Fibroblast of skin of scalp (primary cell): Measurements from ENCODE around the gene MAPT.
"Not testable (repeated sequence)": the region's sequence is repeated elsewhere in the genome, so short reads cannot be mapped to it uniquely, and the experiment has no call there.

Experiments
- DNase-seq: peaks from one replicate; pipeline ENCODE4 v3.0.0-alpha.2; 2013

Gene MAPT

DNA sequence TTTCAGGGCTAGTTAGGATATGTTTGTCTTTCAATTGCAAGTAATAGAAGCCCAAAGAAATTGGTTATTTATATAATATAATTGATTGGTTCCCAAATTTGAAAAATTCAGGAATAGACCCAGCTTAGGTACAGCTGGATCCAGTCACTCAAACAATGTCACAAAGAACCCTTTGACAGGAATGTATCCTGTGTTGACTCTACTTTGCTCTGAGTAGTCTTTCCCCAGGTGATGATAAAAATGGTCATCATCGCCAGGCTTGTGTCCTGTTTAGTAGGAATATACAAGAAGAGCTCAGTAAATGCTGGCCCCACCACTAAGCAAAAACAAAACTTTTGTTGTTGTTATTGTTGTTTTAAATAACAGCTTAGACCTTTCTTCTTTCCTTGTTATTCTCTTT is 35.0 kb downstream of the MAPT start:
- no peak for DNase-seq

DNA sequence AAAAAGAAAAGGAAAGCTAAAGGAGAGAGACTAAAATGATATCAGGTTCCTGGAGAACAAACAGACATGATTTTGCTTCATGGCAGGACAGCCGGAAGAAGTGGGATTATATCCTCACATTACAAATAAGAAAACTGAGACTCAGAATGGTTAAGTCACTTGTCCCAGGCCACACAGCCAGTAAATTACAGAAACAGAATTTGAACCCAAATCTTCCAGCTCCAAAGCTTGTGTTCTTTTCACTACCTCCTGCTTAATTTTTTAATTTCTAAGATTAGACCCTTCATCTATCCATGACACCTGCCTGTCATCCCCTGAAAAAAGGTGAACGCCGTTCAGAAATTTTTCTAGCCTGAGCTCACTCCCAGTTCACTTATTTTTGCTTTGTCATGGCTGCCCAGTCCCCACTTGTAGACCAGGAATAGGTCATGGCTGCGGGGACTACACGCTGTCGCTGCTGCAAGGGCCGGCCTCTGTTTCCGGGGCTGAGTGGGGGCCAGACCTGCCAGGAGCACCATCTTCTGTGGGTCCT is 36.1 kb downstream of the MAPT start:
- no peak for DNase-seq

DNA sequence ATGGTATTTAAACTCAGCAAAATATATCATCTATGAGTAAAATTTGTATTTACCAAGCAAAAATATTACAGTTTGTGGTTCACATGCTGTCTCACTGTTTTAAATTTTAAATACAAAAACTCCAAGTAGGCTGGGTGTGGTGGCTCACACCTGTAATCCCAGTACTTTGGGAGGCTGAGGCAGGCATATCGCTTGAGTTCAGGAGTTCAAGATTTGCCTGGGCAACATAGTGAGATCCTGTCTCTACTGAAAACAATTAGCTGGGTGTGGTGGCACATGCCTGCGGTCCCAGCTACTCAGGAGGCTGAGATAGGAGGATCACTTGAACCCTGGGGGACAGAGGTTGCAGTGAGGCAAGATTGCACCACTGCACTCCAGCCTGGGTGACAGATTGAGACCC is 37.3 kb downstream of the MAPT start:
- DNase-seq = no peak

DNA sequence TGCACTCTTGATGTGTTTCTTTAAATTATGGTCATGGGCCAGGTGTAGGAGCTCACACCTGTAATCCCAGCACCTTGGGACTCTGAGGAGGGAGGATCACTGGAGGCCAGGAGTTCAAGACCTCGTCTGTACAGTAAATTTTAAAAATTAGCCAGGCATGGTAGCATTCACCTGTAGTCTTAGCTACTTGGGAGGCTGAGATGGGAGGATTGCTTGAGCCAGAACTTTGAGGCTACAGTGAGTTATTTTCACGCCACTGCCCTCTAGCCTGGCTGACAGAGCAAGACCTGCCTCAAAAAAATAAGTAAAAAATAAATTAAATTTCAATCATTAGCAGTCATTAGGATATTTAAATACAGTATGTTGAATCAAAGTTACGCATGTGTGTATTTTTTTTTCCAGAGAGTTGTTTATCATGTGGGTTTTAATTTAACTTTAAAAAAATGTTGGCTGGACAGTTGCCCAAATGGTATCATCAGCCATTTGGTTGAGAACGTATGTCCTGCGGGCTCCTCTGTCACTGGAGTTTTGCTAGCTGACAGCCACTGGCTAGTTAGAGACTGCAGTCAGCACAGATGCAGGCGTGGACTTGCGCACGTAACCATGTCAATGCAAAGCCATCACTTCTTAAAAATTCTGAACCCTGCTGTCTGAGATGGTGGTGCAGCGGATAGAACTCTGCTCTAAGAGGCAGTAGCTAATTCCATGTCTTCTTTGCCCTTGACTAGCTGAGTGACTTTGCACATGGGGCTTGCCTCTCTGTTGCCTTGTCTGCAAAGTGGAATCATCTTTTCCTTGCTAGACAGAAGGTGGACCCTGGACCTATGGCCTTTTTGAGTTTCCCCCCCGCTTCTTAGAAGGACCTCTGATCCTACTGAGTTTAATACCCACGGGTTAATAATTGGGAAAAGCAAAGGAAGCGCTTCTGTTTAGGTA is 40.0 kb downstream of the MAPT start:
- no peak for DNase-seq

DNA sequence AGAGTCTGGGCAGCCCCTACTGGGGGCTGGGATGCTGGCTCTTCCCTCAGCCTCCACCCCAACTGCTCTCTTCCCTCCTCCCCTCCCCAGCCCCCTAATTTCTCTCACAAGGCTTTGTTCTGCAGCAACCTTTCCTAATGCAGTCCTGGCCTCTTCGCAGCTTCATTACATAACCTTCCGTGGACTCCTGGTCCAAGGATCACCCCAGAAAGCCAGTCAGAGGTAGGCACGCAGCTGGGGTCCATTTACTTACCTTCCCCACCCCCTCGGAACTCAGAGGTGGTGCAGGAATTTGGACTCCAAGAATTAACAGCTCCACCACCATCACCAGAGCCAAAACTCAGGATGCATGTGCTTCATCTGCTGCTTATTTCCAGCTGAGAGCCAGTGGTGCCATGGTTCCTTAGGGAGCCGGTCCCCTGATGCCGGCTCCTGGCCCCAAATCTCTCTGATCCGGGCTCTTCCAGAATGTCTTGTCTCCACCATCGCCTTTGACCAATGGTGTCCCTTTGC is 40.9 kb downstream of the MAPT start:
- no peak for DNase-seq

DNA sequence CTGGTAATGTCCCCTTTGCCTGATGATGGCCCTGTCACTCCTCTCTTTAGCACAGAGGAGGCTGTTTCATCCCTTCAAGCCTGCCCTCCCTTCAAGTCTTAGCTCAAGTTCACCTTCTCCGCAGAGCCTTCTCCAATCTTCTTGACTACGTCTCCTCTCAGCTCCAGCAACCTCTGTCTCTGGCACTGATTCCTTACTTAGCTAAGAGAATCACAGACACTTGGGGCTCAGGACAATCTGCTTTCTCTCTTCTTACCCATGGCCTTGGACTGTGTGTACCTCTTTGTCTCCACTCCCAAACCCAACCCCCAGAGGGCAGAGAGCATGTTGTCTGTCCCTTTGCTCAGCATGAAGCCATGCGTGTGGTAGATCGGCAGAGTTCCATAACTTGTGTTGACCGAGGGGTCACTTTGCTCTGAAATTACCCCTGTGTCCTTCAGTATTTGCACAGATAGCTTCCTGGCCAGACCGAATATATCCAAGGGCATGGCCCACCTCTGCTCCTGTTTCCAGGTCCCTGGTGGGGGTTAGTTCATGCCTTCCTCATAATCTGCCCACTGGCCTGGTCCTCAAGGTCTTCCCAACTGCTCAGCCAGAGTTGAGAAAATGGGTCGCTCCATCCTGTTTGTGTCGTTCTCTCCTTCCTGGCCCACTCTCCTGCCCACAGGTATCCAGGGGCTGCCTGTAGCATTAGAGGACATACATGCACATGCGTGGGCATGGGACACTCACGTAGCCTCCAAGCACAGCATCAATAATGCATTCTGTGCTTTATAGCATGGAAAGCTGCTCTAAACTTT is 41.6 kb downstream of the MAPT start:
- DNase-seq = no peak

DNA sequence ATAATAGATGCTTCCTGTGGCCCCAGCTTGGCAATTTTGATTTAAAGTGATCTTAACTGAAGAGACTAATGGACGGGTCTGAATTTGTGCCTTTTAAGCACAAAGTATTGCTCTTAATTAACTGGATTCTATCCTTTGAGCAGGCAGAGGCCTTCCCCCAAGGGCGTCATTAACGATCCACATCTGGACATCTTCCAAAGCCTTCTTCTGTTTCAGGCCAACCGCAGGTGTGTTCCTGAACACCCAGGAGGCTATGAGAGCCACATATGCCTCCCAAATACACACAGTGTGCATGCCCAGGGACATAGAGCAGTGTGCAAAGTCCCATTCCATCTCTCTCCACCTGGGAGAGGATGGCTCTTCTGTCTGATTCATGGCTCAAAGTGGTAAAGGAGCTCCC is 42.3 kb downstream of the MAPT start:
- DNase-seq = no peak

DNA sequence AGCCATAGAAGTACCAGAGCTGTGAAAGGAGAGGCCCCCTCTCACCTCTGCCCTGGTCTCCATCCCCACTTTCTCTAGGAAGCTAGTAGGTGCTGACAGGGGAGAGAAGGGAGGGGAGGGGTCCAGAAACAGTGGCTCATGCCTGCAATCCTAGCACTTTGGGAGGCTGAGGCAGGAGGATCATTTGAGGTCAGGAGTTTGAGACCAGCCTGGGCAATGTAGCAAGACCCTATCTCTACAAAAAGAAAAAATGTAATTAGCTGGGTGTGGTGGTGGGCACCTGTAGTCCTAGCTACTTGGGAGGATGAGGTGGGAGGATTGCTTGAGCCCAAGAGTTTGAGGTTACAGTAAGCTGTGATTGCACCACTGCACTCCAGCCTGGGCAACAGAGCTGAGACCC is 42.8 kb downstream of the MAPT start:
- not testable (repeated sequence) for DNase-seq

DNA sequence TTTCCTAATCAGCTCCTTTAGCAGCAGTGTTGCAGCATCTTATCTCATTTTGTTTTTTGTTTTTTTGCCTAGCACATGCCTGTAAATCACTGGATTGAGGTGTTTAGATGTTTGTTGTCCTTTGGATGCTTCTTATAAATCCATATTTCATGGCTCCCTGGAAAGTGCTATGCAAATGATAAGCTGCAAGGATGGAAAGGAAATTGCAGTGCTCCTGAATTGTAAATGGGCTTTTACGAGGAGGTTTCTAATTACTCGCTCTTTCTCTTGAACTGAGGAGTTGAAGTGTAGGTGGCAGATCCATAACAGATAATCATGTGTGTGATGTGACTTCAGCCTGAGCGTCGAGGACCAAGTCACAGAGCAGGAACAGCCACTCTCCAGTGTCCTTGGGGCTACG is 45.0 kb downstream of the MAPT start:
- DNase-seq = no peak

DNA sequence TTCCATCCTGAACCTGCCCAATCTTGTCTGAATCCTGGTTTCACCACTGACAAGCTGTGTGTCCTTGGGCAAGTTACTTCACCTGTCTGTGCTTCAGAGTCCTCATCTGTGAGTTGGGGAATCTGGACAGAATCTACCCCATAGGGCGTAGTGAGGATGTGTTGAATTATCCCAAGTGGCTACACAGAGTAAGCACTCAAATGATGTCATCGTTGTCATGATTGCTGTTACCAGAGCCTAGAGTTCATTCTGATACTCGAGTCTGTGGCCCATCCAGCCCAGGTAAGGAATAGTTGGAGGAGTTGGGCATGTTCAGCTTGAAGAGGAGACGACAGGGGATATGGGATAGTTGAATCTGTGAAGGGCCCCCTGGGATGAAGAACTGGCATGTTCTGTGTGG is 45.9 kb downstream of the MAPT start:
- no peak for DNase-seq

DNA sequence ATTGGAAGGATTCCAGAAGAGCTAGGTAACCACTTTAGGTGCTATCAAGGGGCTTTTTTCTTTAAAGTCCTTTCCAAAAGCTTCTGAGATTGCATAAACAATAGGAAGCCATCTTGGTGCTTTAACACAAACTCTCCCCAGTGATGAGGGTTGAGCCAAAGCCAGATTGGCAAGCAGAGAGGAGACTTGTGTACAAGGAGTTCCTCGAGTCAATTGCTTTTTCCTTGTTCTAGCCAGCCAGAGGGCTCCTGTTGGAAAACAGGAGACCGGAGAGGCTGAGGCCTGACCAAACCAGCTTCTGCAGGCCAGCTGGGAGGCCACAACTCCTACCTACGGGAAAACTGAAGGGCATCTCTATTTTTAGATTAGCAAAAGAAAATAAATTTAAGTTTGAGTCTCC is 46.5 kb downstream of the MAPT start:
- no peak for DNase-seq

DNA sequence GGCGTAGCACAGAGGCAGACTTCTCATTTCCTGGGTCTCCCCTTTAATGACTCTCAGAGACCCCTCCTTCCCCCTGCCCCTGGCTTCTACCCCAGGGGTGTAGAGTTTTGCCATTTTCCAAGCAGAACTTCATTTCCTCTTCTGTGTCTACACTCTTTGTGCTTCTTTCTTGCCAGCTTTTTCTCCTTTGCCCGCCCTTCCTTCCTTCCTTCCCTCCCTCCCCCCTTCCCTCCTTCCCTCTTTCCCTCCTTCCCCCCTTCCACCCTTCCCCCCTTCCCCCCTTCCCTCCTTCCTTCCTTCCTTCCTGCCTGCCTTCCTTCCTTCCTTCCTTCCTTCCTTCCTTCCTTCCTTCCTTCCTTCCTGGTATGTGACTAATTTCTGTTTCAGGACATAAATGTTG is 47.0 kb downstream of the MAPT start:
- no peak for DNase-seq

DNA sequence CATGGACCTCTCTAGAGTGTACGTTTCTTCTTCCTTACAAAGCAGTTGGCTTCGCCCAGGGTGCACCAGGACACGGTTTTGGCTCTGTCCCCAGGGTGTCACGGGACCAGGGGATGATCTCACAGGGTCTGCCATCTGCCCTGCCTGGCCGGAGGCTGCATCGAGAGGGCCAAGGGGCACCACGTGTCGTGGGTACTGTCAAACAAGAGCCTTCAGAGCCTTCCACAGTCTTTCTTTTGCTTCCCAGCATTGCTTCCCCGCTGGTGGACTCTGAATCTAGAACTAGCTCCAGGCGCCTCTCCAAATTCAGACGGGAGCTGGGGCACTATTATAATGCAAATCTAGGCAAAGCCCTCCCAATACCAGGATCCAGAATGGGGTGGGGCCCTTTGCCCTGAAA is 47.9 kb downstream of the MAPT start:
- no peak for DNase-seq

DNA sequence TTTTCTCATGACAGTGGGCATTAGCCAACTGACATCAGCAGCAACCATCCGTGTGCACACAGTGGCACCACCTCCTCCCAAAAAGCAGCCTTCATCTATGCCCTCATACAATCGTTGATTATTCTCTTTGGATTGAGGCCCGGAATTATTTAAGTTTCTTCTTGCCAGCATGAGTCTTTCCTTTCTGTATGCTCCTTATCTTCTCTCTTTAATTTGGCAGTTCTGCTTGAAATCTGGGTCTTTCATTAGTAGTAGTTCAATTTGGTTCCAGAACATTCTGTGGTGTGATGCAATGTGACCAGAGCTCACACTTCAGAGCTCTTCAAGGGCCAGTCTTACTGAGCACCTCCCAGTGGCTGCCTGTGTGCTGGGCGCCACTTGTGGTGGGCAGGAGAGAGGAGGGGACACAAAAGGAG is 52.5 kb downstream of the MAPT start:
- no peak for DNase-seq

DNA sequence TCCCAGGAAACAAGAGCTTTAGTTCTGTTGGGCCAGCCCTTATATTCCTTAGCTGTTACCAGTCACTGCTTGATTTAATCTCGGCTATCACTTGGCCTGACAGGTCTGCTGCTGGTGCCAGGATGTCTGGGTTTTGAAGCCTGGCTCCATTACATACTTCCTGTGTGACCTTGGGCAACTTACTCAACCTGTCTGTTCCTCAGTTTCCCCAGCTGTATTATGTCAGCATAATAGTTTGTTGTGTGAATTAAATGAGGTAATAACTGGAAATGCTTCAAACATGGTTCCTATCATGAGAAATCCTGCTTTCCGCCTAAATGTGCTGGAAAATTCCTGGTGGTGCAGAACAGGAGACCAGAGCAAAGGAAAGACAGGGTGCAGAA is 54.1 kb downstream of the MAPT start:
- no peak for DNase-seq

DNA sequence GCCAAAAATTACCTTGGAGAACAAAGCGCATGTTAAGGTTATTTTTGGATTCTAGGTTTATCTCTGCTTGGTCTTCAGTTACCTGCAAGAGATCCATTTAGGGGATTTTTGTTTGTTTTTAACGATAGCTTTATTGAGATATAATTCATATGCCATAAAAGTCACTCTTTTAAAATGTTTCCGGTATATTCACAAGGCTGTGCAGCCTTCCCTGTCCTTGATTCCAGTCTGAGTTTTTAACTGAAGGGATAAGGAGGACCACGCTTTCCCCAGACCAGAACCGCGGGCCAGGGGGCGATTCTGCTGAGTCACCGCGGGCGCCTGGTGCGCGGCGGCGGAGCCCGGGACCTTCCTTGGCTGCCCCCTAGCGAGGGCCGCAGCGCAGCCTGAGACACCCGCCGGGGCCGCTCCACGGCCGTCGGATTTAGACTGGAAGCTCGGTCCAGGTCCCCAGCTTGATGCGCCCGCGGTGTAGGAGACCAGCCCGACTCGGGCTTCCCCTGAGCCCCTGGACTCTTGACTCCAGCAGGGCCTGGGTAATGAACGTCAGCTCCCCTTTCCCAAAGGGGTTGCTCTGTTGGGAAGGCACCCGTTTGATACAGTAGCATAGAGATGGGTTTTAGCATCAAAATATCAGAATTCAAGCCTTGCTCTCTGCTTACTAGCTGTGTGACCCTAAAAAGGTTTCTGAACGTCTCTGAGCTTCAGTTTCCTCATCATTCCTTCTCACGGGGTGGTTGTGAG is 54.7 kb downstream of the MAPT start:
- peak; percentile 69 for DNase-seq

DNA sequence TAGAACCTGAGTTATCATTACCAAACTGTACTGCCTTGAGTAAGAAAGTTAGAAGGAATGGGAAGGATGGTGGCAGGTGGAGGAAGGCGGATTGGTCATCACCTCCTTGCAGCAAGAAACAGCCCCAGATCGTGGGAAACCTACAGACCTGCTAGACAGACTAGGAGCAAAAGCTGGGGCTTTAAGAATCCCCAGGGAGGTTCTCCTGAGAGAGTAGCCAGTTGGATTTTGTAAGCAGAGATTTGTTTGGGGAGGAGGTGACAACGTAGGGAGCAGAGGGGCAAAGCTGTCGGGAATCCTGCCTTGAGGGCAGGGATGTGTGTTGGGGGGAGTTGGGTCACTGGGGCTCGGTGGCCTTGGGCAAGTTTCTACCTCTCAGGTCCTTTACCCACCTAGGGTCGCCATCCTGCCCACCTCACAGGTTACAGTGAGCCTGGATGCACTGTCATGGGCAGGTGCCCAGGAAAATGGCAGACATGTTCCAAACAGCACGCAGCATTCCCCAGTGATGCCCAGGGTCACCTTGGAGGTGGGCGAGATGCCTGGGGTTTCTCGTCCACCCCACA is 55.5 kb downstream of the MAPT start:
- no peak for DNase-seq

DNA sequence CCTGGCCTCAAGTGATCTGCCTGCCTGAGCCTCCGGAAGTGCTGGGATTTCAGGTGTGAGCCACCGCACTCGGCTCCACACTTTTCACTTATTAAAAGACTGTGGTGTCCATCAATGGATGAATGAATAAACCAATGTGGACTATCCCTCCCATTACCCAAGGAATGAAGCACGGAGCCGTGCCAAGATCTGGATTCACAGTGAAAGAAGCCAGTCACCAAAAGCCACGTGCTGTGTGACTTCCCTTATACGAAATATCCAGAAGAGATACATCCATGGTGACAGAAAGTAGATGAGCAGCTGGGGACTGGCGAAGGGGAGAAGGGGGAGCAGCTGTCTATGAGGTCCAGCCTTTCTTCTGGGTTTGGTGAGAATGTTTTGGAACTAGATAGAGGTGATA is 56.5 kb downstream of the MAPT start:
- no peak for DNase-seq

DNA sequence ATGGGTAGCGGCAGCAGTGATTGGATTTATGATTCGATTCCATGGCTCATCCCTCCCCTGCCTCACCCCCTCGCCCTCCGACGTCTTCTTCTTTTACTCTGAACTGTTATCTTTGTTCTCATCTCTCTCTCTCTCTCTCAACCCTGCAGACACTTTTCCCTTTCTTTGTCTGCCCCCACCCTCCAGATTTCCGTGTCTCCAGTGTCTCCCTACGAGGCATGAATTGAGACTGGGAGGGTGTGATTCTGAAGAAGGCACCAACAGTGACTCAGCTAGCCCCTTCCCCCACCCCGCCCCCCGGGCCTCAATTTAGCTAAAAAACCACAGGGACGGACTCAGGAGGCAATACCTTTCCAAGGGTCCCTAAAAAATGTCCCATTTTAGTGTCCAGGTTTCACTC is 57.0 kb downstream of the MAPT start:
- DNase-seq = no peak

DNA sequence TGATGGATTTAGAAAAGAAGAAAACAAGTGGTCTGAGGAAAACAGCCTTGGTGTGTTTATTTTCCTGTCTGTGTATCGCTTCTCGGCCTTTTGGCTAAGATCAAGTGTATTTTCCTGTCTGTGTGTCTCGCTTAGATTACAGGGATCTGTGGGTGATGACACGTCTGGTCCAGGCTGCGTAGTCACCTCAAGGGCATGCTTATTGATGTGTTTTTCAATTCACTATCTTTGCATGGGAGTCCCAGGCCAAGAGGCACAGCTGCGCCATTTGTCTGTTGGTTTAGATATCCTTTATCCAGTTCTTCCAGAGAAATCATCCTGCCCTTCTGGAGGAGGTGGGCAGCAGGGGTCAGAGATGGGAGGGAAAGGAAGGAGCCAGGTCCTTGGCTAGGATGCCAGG is 57.6 kb downstream of the MAPT start:
- DNase-seq = no peak

DNA sequence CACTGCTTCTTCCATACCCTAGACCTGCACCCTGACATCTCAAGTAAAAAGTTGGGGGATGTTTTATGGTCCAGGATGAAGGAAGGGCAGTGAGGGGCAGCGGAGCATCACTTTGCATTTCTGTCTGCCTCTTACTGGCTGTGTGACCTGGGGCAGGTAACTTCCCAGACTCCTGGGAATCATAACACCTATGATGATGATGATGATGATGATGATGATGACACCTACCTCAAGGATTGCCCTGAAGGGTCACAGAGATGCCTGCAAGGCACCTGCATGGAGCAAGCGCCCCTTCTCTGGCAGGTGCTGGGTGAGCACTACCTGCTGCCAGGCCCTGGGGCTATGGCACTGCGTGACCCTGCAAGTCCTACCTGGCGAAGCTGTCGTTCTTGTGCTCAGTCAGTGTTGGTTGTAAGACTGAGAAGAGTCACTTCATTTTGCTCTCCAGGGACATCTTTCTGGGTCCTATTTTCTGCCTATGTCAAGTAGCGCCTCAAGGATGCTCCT is 58.5 kb downstream of the MAPT start:
- DNase-seq = no peak

DNA sequence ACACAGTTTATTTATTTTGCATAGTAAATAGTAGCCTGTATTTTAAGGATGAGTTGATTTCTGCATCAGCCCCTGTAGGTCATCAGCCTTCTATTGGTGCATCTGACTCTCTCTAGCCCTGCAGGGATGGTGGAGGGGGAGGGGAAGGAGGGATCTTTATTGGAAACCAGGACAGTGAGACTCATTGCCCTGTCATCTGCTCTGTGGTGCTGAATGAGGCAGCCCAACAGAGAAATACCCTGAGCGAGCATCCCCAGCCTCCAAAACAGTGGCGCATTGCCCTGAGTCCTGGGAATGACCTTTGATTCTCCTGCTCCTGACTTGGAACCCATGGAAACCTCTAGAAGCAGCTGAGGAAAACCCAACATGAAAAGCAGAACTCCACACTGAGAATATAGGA is 59.2 kb downstream of the MAPT start:
- no peak for DNase-seq
